Panc1 (cell line): ENCODE measurements around the gene GGCX.

ENCODE experiments used
- CTCF ChIP-seq: fragments of 450-650 bp; IDR thresholded peaks from 2 replicates; pipeline ENCODE4 v1.5.1; 2017; ENCODE audit warnings: mild to moderate bottlenecking
- POLR2AphosphoS5 ChIP-seq: IDR thresholded peaks from 2 replicates; pipeline ENCODE4 v1.6.1; 2012; ENCODE audit warnings: mild to moderate bottlenecking, low read depth, low read length, moderate library complexity
- TCF7L2 ChIP-seq: IDR thresholded peaks from 2 replicates; pipeline ENCODE4 v1.6.1; 2011; ENCODE audit warnings: mild to moderate bottlenecking, low read depth, low read length, inconsistent platforms

- TF ChIP-seq POLR2AphosphoS5 (peak; percentile 92), CTCF (no peak), TCF7L2 (no peak)
These were observed 34.2 kb upstream of the GGCX start, which contains the start of gene RNF181 for GRCh38 chr2:85595301-85596025.
